Skin of body (tissue), 2 donors: ENCODE data around the gene DNAJC4. TPM values are rescaled to one million over a fixed set of nuclear protein-coding genes. Genes with fewer than 3 reads are reported as not detected.
"Not testable (repeated sequence)": the region's sequence is repeated elsewhere in the genome, so short reads cannot be mapped to it uniquely, and the experiment has no call there.

Experiments
- DNase-seq: peaks from one replicate; lab custom pipeline; 2025; lab: John Stamatoyannopoulos, UW
- total RNA-seq: library from RNA; depleted of rRNA; stranded (reverse); fragments of >200 nt; gene quantifications from one replicate; pipeline ENCODE4 v1.2.3, GENCODE V29; 2014

Gene DNAJC4
- total RNA-seq, 1 donor from 2014 or later: 15.2 TPM

DNA sequence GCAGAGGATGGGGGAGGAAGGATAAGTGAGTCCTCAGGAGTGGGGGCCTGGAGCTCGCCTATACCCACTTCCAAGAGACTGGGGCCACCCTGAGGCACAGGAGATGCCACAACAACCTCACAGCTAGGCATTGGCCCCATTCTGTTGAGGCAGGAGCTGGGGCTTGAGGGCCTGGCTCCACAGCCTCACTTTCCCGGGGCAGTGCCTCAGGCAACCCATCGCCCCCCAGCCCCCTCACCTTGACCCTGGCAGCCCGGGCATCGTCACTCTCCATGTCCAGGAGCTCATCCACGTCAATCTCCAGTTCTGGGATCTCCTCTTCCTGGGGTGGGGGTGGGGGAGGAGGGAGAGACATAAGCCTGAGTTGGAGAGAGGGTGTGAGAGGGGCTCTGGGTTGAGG is 14.6 kb downstream of the DNAJC4 start:
- DNase-seq: no peak

DNA sequence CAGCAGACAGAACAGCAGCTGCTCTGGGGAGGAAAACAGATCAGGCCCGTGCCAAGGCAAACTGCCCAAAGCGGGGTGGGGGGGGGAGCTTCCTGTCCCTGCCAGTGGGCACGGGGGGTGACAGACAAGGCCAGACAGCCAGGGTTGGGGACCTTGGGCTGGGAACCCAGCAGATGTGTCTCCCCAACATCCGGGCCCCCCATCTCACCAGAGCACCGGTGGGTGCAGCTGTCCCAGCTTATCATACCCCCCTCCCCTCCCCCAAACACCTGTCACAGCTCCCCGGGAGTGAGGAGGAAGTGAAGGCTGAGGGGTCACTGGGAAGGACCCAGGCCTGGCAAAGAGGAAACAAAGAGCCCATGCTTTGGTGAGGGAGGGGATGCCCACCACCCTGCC is 15.1 kb downstream of the DNAJC4 start:
- peak; percentile 36 for DNase-seq

GRCh38 chr11:64245797-64246620 is 15.7 kb downstream of the DNAJC4 start:
- no peak for DNase-seq

DNA sequence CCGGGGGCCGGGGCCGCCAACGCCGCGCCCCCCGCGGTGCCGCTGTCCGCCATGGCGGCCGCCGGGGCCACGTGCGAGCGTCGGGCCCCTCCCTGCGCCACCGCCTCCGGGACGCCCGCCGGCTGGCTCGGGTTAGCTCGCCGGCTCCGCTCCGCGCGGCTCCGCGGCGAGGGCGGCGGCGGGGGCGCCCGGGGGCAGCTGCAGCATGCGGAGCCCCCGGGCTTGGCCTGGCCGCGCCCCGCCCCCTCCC is 16.2 kb downstream of the DNAJC4 start:
- not testable (repeated sequence) for DNase-seq

GRCh38 chr11:64246871-64247728 is 16.8 kb downstream of the DNAJC4 start, which contains the start of gene PPP1R14B:
Gene PPP1R14B (minus strand): TSS chr11:64246943. CDS start chr11:64246673, 270 bp downstream.
- peak; percentile 71 for DNase-seq

DNA sequence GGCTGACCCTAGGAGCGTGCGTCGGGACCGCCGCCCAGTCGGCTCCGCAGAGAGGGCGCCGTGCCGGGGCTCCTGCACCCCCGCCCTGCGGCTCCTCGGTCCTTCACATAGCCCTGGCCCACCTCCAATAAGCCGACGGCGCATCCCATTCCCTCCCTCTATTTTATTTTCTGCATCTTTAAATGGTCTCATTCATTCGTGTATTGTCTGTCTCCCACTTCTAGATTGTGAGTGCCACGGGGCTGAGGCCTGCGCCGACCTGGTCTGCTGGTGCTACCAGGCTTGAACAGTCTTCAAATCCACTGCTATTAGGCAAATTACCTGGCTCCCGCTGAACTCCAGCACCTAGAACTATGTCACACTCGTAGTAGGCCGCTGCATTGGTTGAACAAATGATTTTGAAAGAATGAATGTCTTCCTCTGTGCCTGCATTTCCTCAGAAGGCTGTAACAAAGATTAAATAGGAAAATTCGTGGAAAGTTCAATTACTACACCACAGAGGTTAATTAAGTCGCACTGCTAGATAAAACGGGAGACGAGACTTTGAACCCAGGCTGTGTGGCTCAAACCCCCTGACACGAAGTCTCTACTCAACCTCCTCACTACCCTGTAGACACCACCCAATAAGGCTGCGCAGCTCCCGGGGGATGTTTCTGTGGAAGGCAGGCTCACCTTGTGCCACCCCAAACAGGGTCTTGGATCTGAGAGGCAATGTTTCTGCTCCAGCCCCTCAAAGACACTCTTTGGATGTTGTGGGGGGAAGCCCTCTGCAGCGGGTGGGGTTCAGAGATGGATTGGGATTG is 17.6 kb downstream of the DNAJC4 start:
- DNase-seq: no peak

DNA sequence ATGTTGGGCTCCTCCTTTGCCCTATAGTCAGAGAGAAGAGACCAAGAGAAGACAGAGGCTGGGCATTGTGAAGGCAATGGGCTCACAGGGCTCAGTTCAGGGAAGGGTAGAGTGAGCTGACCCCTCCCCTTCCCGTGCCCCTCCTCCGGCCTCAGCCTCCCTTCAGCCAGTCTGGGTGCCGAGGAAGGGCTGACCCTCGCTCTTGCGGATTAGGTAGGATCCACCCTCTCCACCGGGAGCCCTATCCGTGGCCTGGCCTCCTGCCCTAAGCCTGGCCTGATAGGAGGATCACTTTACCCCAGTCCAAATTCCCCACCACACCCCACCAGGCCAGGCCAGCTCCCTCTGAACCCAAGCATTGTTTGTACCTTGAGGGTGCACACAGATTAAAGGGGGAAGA is 18.2 kb downstream of the DNAJC4 start:
- no peak for DNase-seq

- no peak for DNase-seq
Observed at GRCh38 chr11:64249038-64249437, 18.7 kb downstream of the DNAJC4 start.

GRCh38 chr11:64249563-64250414 is 19.4 kb downstream of the DNAJC4 start:
- no peak for DNase-seq

DNA sequence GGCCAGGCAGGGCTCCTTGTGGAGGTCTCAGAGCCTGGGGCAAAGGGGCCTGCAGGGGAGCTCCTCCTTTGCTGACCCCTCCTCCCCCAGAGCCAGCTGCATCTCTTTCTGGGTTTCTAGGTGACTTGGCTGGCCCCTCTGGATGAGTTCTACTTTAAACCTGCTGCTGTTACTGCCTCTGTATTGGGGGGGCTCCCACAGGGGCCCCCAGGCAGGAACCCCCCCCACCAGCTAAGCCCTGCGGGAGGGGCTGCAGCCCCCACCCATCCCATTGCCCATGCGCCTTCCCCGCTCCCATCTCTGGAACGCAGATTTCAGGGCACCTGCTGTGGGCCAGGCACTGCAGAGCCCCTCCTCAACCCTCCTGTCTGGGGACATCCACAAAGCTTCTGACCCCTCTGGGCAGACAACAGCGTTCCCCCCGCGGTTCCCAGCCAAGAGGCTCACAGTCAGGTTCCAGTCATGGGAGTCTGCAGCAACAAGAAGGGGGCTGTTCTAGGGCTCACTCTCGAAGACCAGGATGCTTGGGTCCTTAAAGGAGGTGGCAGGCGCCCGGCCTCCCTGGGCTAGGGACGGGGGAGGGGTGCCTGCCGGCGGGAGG is 20.2 kb downstream of the DNAJC4 start:
- DNase-seq: no peak

DNA sequence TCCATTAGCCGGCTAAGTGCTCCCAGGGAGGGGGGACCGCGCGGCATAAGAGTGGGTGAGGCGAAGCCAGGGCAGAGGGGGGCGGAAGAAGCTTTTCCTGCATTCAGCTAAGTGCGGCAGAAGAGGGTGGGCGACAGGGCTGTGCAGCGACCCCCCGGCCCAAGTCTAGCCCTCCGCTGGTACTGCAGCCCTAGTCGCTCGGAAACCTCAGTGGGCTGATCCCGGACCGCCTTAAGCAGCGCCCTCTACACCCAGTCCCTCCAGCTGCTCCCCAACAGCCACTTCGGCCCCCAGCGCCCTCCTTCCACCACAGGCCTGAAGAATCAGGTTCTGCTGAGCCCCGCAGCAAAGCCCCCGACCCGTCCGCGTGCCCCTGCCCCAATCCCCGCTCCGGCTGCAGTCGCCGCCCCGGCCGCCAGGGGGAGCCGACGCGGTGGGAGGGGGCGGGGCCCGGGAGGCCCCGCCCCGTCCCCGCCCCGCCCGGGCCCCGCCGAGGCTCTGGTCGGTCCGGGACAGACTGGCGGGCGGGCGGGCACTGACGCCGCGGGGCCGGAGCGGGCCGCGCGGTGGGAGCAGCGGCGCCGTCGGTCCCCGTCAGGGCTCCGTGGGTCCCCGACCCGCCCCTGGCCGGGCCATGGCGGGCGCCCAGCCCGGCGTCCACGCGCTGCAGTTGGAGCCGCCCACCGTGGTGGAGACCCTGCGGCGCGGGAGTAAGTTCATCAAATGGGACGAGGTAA is 20.8 kb downstream of the DNAJC4 start, which contains the start of gene PLCB3:
Gene PLCB3, plus strand, starts transcription at position 515 of the 737 bp plus-strand sequence. Its CDS starts 120 bp downstream, at position 635.
- DNase-seq: no peak

GRCh38 chr11:64251753-64252002 is 21.3 kb downstream of the DNAJC4 start:
- DNase-seq: no peak

- no peak for DNase-seq
Observed at GRCh38 chr11:64252003-64252872, 21.9 kb downstream of the DNAJC4 start.

DNA sequence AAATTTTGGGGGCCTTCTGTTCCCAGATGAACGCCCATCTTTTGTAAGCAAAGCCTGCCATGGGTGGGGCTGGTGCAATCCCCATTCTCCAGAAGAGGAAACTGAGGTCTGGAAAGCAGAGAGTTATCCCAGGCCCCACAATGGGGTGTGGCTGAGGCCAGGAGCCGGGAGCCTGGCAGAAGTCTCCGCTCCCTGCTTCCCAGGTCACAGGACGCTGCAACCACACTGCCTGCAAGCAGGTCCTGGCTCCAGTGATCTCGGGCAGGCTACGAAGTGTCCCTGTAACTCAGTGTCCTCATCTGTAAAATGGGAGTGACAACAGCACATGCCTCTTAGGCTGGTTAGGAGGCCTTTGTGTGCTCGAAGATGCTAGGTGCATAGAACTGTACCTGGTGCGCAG is 22.7 kb downstream of the DNAJC4 start:
- no peak for DNase-seq

DNA sequence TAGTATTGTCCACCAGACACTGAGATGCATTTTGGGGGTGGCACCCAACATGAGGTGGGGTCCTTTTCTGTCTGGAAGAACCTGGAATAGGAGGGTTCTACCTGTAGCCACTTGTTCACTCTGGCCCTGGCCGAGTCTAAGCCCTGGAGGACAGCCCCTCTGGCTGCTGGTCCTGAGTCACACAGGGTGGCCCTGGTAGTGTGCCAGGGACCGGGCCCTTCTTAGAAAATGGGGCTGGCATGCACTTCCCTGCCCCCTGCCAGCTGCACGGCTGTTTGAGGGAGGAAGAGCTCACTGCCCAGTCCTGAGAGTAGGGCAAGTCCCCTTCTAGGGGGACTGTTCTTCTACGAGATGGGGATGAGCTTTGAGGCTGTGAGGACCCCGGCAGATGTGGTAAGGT is 23.1 kb downstream of the DNAJC4 start:
- no peak for DNase-seq

- no peak for DNase-seq
Observed at GRCh38 chr11:64254326-64254725, 24.0 kb downstream of the DNAJC4 start.

- no peak for DNase-seq
Observed at GRCh38 chr11:64255135-64256128, 25.1 kb downstream of the DNAJC4 start.

DNA sequence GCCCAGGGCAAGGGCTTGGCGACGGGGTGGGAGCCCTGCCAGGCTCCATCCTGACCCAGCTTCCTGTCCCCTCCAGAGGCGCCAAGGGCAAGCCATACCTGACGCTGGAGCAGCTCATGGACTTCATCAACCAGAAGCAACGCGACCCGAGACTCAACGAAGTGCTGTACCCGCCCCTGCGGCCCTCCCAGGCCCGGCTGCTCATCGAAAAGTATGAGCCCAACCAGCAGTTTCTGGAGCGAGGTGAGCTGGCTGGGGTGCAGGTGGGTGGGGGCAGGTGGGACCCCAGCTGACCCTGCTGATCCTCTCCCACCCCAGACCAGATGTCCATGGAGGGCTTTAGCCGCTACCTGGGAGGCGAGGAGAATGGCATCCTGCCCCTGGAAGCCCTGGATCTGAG is 26.0 kb downstream of the DNAJC4 start:
- no peak for DNase-seq
